Tibial nerve (tissue), 4 donors: ENCODE results near the gene HSD17B14. TPM values are rescaled to one million over a fixed set of nuclear protein-coding genes. Genes with fewer than 3 reads are reported as not detected.

Experiments
- DNase-seq, 2 donors: peaks; one replicate each; pipeline ENCODE4 v3.0.0-alpha.2; 2019; ENCODE audit warnings: low spot score in 2 of 2
- H3K27ac ChIP-seq, 4 donors: fragments of 200-600 bp; sonication (generic) in 3 of 4; one replicate each; pipeline ENCODE4 v1.5.1; 2017 to 2019; ENCODE audit warnings: mild to moderate bottlenecking in 1 of 4
- H3K27me3 ChIP-seq, 2 donors: fragments of 200-600 bp; sonication (generic) in 1 of 2; one replicate each; pipeline versions ENCODE4 v1.5.1 to v1.6.0; 2017 to 2019
- H3K36me3 ChIP-seq, 3 donors: fragments of 200-600 bp; sonication (generic); one replicate each; pipeline ENCODE4 v1.5.1; 2018 to 2019
- H3K4me1 ChIP-seq, 4 donors: fragments of 200-600 bp; sonication (generic) in 3 of 4; one replicate each; pipeline ENCODE4 v1.5.1; 2017 to 2019
- H3K4me3 ChIP-seq, 4 donors: fragments of 200-600 bp; sonication (generic) in 3 of 4; one replicate each; pipeline ENCODE4 v1.5.1; 2017 to 2019; ENCODE audit warnings: mild to moderate bottlenecking in 1 of 4, moderate library complexity in 1 of 4
- H3K9me3 ChIP-seq, 4 donors: fragments of 200-600 bp; sonication (generic) in 3 of 4; one replicate each; pipeline ENCODE4 v1.5.1; 2017 to 2019
- CTCF ChIP-seq, 5 experiments: fragments of 200-600 bp in 3 of 5; fragments of 450-650 bp in 2 of 5; sonication (generic) in 3 of 5; IDR thresholded peaks; one replicate each; pipeline ENCODE4 v1.5.1; 2016 to 2019; ENCODE audit warnings: antibody characterized with exemption in 5 of 5, mild to moderate bottlenecking in 3 of 5, moderate library complexity in 2 of 5
- EP300 ChIP-seq, 2 donors: sonication (generic); formaldehyde crosslinking; IDR thresholded peaks; one replicate each; pipeline ENCODE4 v1.6.1; 2017; ENCODE audit warnings: antibody characterized with exemption in 2 of 2, mild to moderate bottlenecking in 1 of 2
- POLR2A ChIP-seq, 2 donors: fragments of 450-650 bp; IDR thresholded peaks; one replicate each; pipeline ENCODE4 v1.6.1; 2017; ENCODE audit warnings: antibody characterized with exemption in 2 of 2, mild to moderate bottlenecking in 2 of 2, moderate library complexity in 2 of 2
- WGBS, 2 donors: methylation state at CpG; one replicate each; pipeline ENCODE4 v1.1.5; 2018; 5-methylcytosine and 5-hydroxymethylcytosine counted together
- total RNA-seq, 4 donors: library from RNA; depleted of rRNA; stranded (reverse); fragments of >200 nt; gene quantifications; one replicate each; pipeline ENCODE4 v1.1.0, GENCODE V29; 2016

Gene HSD17B14
- total RNA-seq, 4 donors from 2014 or later: 20.1 to 34.5 (median 26.3) TPM

GRCh38 chr19:48862827-48863226, 26.5 kb upstream of the HSD17B14 start:
- Histone ChIP-seq H3K4me3 (no peak overlapping the region), H3K9me3 (no peaks in the 10 kb centered on the region), H3K27me3 (no peaks in the 10 kb centered on the region), H3K4me1 (peaks cover 0 to 85% (median 11%) of the 10 kb centered on the region in 4 donors), H3K27ac (peak overlapping the region in 2 of 4 donors; percentile 60 to 100), H3K36me3 (peaks cover 0 to 68% (median 0%) of the 10 kb centered on the region in 3 donors)
- WGBS, 2 donors: 74 to 80% methylated on average over 7 of the region's 7 CpGs
- no peak for DNase-seq
- TF ChIP-seq CTCF (IDR thresholded peaks at IDR 0.05) (no peak), EP300 (IDR thresholded peaks at IDR 0.05) (no peak), POLR2A (IDR thresholded peaks at IDR 0.05) (no peak)

- DNase-seq: no peak
- H3K4me3 ChIP-seq: no peak overlapping the region
- H3K27ac ChIP-seq: peak overlapping the region in 3 of 4 donors; percentile 45 to 100 (median 79)
- peaks cover 0 to 74% (median 0%) of the 10 kb centered on the region in 3 donors for H3K36me3 ChIP-seq
- H3K4me1 ChIP-seq: peaks cover 0 to 70% (median 7%) of the 10 kb centered on the region in 4 donors
- H3K9me3 ChIP-seq: no peaks in the 10 kb centered on the region
- 49 to 56% methylated on average over 18 of the region's 18 CpGs for WGBS, 2 donors
- no peaks in the 10 kb centered on the region for H3K27me3 ChIP-seq
- no peak for TF ChIP-seq EP300 (IDR thresholded peaks at IDR 0.05)
- no peak for TF ChIP-seq CTCF (IDR thresholded peaks at IDR 0.05)
- TF ChIP-seq POLR2A (IDR thresholded peaks at IDR 0.05): no peak
These were observed 25.0 kb upstream of the HSD17B14 start for GRCh38 chr19:48861313-48861712.

GRCh38 chr19:48859711-48860572, 23.7 kb upstream of the HSD17B14 start:
- TF ChIP-seq CTCF (IDR thresholded peaks at IDR 0.05) (no peak), POLR2A (IDR thresholded peaks at IDR 0.05) (no peak), EP300 (IDR thresholded peaks at IDR 0.05) (no peak)
- DNase-seq: no peak
- Histone ChIP-seq H3K4me1 (peaks cover 0 to 57% (median under 1%) of the 10 kb centered on the region in 4 donors), H3K4me3 (no peak overlapping the region), H3K27me3 (no peaks in the 10 kb centered on the region), H3K9me3 (no peaks in the 10 kb centered on the region), H3K36me3 (peaks cover 0 to 68% (median 0%) of the 10 kb centered on the region in 3 donors), H3K27ac (peak overlapping the region in 2 of 4 donors; percentile 79 to 100)
- WGBS, 2 donors: 78% methylated on average over 30 of the region's 30 CpGs

- Histone ChIP-seq H3K27ac (peak overlapping the region in 3 of 4 donors; percentile 47 to 100 (median 79)), H3K4me1 (peaks cover 0 to 49% (median 0%) of the 10 kb centered on the region in 4 donors), H3K4me3 (peak overlapping the region in 2 of 4 donors; percentile 12 to 18), H3K9me3 (no peaks in the 10 kb centered on the region), H3K27me3 (no peaks in the 10 kb centered on the region), H3K36me3 (peaks cover 0 to 62% (median 0%) of the 10 kb centered on the region in 3 donors)
- WGBS, 2 donors: 57 to 63% methylated on average over 28 to 34 of the region's 34 CpGs
- TF ChIP-seq CTCF (IDR thresholded peaks at IDR 0.05) (no peak), EP300 (IDR thresholded peaks at IDR 0.05) (no peak), POLR2A (IDR thresholded peaks at IDR 0.05) (no peak)
- DNase-seq: no peak
These were observed 22.9 kb upstream of the HSD17B14 start for GRCh38 chr19:48858984-48859710.
